ENCODE results near the gene FAM174C.

FAM174C gene

GRCh38 chr19:1273263-1274041, 1.9 kb upstream of the FAM174C start:
- no peak for DNase-seq (ENCODE audit: low spot score)

DNA sequence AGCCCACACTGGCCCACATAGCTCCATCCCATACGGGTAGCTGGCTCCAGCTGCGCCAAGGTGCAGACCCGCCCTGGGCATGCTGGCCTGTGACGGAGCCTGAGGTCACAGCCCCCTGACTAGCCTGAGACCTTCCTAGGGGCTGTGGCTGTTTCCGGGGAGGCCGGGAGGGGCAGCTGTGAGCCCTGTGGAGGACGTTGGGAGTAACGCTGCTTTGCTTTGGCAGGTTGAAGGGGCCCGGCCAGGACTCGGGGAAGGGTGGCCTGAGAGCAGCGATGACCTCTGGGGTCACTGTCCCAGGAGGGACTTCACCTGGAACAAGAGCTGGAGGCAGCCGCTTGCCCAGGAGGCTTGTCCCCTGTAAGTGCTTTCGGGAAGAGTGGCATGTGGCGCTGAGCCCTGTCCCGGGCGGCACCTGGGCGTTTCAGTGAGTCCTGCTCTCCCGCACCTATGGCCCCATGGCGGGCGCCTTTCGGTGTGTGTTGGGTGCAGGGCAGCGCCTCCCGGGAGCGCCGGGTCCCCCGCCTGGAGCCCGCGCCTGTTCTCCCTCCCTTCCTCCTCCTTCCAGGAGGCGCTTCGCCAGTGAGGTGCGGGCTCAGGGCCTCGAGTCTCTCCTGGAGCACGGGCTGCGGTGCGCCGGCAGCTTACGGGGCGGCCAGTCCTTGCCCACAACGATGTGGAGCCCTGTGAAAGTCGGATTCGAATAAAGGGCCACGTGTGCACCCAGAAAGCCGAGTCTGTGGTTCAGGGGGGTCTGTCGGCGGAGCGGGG, 1.1 kb upstream of the FAM174C start:
- no peak for DNase-seq (ENCODE audit: low spot score)

- no peak for DNase-seq (ENCODE audit: low spot score)
Measured at GRCh38 chr19:1274852-1275259, 474 bp upstream of the FAM174C start.

DNA sequence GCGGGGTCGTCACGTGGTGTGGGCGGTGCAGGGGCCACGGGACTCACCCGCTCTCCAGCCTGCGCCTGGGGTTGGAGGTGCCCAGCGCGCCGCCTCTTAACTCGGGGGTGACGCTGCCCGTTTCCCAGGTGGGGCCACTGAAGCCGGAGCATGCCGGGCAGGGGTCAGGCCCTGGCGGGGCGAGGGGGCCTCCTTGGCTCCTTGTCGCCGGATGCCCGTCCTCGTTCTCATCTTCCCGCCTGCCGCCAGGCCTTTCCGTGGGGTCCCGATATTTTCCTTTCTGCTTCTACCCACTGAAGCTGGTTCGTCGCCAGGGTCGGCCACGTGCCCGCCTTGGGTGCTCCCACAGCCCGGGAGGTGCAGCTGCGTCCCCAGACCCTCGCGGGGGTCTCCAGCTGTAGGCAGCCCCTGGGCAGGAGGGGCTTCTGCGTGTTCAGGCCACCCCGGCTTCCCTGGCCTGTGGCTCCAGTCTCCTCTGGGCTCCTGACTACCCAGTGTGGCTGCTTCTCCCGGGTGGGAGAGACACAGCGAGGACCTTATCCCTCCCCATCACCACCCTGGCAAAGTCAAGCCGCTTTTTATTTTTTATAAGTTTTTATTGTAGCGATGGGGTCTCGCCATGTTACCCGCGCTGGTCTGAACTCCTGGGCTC, 772 bp downstream of the FAM174C start:
- DNase-seq (ENCODE audit: low spot score): no peak

DNA sequence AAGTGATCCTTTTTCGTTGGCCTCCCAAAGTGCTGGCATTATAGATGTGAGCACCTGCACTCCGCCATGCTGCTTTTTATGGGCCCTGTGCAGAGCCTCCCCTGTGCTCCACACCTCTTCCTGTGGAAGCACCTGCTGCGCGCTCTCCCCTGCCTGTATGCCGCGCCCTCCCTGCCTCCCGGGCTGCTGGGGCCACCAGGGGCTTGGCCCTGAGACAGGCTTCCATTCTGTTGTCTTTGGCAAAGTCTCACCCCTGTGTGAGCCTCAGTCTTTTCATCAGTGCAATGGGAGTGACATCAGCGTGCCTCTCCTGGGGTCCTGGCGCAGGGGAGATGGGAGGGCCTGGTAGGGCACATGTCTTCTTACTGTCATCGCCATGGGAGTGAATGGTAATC, 1.3 kb downstream of the FAM174C start:
- no peak for DNase-seq (ENCODE audit: low spot score)

- no peak for DNase-seq (ENCODE audit: low spot score)
Measured at GRCh38 chr19:1277061-1277460, 1.7 kb downstream of the FAM174C start.

DNA sequence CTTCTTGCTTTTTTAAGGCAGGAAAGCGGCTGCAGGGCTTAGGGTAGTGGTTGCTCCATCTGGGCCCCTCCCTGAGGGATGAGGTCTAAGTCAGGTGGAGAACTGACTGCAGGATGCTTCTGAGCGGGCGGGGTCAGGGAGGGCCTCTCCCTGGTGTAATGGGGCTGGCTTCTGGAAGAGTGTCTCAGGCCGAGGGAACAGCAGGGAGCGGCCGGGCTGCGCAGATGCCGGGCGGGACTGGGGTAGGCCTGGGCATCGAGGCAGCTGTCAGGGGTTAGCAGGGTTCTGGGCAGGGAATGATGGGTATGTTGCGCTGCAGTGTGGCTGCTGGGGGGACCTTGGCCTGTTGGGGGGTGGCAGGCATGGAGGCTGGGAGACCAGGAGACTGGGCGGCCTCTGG, 2.7 kb downstream of the FAM174C start:
- DNase-seq (ENCODE audit: low spot score): no peak

GRCh38 chr19:1278713-1279660, 3.7 kb downstream of the FAM174C start:
- DNase-seq (ENCODE audit: low spot score): no peak

GRCh38 chr19:1279782-1280341, 4.5 kb downstream of the FAM174C start:
- peak; percentile 84 for DNase-seq (ENCODE audit: low spot score)

GRCh38 chr19:1280636-1281568, 5.6 kb downstream of the FAM174C start:
- DNase-seq (ENCODE audit: low spot score): no peak

- no peak for DNase-seq (ENCODE audit: low spot score)
Measured at GRCh38 chr19:1281569-1282287, 6.4 kb downstream of the FAM174C start.

DNA sequence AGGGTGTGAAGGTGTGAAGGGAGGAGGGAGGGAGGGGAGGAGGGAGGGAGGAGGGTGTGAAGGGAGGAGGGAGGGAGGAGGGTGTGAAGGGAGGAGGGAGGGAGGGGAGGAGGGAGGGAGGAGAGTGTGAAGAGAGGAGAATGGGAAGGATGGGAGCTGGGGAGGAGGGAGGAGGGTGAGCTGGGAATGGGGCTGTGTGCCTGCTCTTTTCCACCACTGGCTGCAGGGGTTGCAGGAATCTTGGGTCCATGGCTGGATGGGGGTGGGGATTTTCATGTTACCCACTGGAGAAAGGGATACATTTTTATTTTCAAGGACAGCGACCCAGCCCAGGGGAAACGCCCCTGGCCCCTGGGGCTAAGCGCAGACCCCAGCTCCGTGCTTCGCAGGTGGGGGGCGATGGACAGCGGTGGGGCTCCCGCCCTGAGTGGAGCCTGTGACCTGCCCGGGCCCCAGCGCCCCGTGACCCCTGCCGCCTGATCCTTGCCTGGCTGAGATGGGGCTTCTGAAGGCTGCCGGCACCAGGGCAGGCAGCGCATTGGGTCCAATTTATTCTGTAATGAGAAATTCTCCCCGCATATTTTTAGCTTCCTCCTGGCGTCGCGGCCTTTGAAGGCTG, 7.4 kb downstream of the FAM174C start:
- no peak for DNase-seq (ENCODE audit: low spot score)

DNA sequence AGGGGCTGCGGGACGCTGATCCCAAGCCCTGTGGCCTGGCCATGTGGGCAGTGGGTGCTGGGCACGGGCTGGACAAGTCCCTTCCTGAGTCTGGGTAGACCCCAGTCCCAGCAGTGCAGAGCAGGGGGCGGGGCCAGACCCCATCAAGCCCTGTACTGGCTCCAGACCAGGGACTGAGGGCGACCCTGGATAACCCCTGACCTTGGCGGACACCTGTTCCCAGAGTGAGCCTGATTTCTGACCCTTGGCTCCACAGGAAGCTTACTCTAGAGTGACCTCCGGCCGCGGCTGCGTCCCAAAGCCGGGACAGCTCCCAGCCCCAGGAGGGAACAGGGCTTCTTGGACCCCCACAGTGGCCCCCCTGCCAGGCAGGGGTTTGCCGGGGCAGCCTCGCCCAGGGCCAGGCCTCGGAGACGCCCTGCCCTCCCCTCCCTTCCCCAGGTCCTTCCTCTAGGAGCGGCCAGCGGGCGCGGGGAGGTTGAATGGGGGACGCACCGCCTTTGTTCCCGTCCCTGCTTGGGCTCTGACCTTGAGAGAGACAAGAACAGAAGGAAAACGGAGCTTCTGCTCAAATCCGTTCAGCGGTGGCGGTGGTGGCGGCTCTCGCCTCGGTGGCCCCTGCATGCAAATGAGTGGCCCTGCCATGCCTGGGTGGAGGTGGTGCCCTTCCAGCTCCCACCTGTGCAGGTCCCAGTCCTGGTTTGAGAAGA, 8.0 kb downstream of the FAM174C start:
- no peak for DNase-seq (ENCODE audit: low spot score)

DNA sequence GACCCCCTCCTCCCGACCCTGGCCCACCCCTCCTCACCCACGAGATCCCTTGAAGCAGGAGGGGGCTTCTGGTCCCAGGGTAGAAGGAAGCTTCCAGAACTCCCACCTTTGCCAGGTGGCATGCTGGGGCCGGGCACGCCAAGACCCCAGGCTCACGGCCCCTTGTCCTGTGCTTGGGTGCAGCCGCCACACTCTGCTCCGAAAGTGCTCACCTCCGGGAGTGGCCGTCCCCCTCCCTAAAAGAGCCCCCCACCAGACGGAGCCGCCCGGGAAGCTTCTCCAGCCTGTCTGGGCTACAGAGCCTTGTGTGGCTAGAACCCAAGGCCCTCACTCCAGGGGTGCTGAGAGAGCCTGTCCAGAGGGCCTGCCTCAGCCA, 8.6 kb downstream of the FAM174C start:
- DNase-seq (ENCODE audit: low spot score): no peak

GRCh38 chr19:1284293-1284978, 9.1 kb downstream of the FAM174C start:
- no peak for DNase-seq (ENCODE audit: low spot score)

- no peak for DNase-seq (ENCODE audit: low spot score)
Measured at GRCh38 chr19:1284979-1285736, 9.8 kb downstream of the FAM174C start.

GRCh38 chr19:1285737-1286360, 10.5 kb downstream of the FAM174C start, which contains the start of gene EFNA2:
Gene EFNA2, plus strand, starts transcription at chr19:1285873. Its CDS starts 296 bp downstream, at chr19:1286169.
- DNase-seq (ENCODE audit: low spot score): no peak

Measured in HuH-7 (cell line).